Activated B cell treated with CpG ODN at 0.5 μM for 24 hours (primary cell): ENCODE measurements around the gene LARGE1. TPM values are rescaled to one million over a fixed set of nuclear protein-coding genes. Genes with fewer than 3 reads are reported as not detected.

Source experiments
- ATAC-seq: fragments of 200-7000 bp; cut with Tn5 transposase; one replicate; pipeline ENCODE4 v1.10.0; 2021; ENCODE audit warnings: low read depth, mild to moderate bottlenecking, moderate library complexity
- CTCF ChIA-PET: fragments of 350-600 bp; sonication (Branson Sonifier 250); formaldehyde crosslinking; loops from one replicate; lab custom pipeline; 2021; ENCODE audit warnings: antibody characterized with exemption; lab: Charles Lee
- POLR2A ChIA-PET: fragments of 350-600 bp; sonication (Branson Sonifier 250); formaldehyde crosslinking; loops from one replicate; lab custom pipeline; 2021; ENCODE audit warnings: antibody characterized with exemption; lab: Charles Lee
- DNase-seq: peaks from one replicate; pipeline ENCODE4 v3.0.0; 2022
- H3K27ac Mint-ChIP-seq: one replicate; pipeline ENCODE4 v1.8.0; 2020; ENCODE audit warnings: mixed read lengths
- H3K27me3 Mint-ChIP-seq: one replicate; pipeline ENCODE4 v1.8.0; 2021; ENCODE audit warnings: mixed read lengths
- H3K36me3 Mint-ChIP-seq: one replicate; pipeline ENCODE4 v1.8.0; 2021; ENCODE audit warnings: low read depth, mixed read lengths
- H3K4me1 Mint-ChIP-seq: one replicate; pipeline ENCODE4 v1.8.0; 2021; ENCODE audit warnings: mixed read lengths
- H3K4me3 Mint-ChIP-seq: one replicate; pipeline ENCODE4 v1.8.0; 2020; ENCODE audit warnings: mild to moderate bottlenecking, mixed read lengths
- H3K9me3 Mint-ChIP-seq: one replicate; pipeline ENCODE4 v1.8.0; 2020; ENCODE audit warnings: mixed read lengths
- intact Hi-C: fragments of 100-400 bp; cut with micrococcal nuclease; formaldehyde crosslinking; loops from one replicate; pipeline ENCODE4 v1.15.1; 2024
- total RNA-seq: library from RNA; stranded (reverse); gene quantifications from 2 replicates; pipeline ENCODE4 v1.2.3, GENCODE V29; 2022
- TF ChIP-seq, protein P1 (sequence below): fragments of 200-600 bp; IDR thresholded peaks from one replicate; pipeline ENCODE4 v1.8.0; 2022; ENCODE audit warnings: antibody characterized with exemption, mild to moderate bottlenecking

The LARGE1 gene
- total RNA-seq, 1 donor from 2014 or later, result 22.2 TPM

DNA sequence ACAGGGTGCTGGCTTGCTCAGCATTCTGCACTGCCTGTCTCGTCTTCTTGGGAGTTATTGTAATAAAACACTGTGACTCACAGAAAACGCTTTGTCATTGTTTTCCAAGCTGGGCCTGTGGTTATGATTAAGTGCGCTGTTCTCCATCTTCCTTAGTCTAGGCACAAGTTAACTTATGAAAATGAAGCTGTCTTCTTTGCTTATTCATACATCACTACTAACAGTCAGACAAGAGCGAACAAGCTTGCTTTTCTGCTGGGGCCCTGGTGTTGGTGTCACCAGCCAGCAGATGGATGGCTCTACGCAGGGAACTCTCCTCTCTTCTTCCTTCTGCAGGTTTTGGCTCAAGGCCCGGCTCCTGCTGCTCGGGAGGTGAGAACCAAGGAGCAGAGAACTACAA lies 482.0 kb downstream of the LARGE1 start:
- H3K4me3 Mint-ChIP-seq, result no peak overlapping the region
- no peaks in the 10 kb centered on the region for H3K9me3 Mint-ChIP-seq
- ATAC-seq, result no peak
- TF ChIP-seq, protein P1, sequence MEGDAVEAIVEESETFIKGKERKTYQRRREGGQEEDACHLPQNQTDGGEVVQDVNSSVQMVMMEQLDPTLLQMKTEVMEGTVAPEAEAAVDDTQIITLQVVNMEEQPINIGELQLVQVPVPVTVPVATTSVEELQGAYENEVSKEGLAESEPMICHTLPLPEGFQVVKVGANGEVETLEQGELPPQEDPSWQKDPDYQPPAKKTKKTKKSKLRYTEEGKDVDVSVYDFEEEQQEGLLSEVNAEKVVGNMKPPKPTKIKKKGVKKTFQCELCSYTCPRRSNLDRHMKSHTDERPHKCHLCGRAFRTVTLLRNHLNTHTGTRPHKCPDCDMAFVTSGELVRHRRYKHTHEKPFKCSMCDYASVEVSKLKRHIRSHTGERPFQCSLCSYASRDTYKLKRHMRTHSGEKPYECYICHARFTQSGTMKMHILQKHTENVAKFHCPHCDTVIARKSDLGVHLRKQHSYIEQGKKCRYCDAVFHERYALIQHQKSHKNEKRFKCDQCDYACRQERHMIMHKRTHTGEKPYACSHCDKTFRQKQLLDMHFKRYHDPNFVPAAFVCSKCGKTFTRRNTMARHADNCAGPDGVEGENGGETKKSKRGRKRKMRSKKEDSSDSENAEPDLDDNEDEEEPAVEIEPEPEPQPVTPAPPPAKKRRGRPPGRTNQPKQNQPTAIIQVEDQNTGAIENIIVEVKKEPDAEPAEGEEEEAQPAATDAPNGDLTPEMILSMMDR, result no peak
- peaks cover 2% of the 10 kb centered on the region for H3K4me1 Mint-ChIP-seq
- ChIA-PET POLR2A (no interaction called here), CTCF (no interaction called here)
- no peak overlapping the region for H3K27ac Mint-ChIP-seq
- no peaks in the 10 kb centered on the region for H3K27me3 Mint-ChIP-seq
- no peak for DNase-seq
- intact Hi-C loops, result no loop called here
- peaks cover 3% of the 10 kb centered on the region for H3K36me3 Mint-ChIP-seq

DNA sequence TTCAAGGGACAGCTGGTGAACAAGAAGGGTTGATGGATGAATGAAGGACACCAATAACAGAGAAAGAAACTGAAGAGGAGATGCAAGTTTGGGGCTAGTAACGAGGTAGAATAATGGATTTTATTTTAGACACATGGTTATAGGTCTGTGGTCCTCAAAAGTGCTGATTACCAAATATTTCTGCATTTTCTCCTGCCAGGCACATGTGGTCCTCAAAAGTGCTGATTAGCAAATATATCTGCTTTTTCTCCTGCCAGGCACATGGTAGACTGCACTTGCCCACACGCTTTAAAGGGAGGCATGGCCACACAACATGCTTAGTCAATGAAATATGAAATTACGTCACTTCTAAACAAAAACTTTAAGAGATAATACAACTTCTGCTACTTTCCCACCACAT lies 489.0 kb downstream of the LARGE1 start:
- Mint-ChIP-seq H3K36me3 (peaks cover 51% of the 10 kb centered on the region), H3K4me3 (no peak overlapping the region), H3K27me3 (no peaks in the 10 kb centered on the region), H3K27ac (no peak overlapping the region), H3K9me3 (no peaks in the 10 kb centered on the region), H3K4me1 (no peaks in the 10 kb centered on the region)
- intact Hi-C loops, result no loop called here
- ATAC-seq, result no peak
- TF ChIP-seq, protein P1, result no peak
- POLR2A ChIA-PET, result no interaction called here
- CTCF ChIA-PET, result no interaction called here
- no peak for DNase-seq

DNA sequence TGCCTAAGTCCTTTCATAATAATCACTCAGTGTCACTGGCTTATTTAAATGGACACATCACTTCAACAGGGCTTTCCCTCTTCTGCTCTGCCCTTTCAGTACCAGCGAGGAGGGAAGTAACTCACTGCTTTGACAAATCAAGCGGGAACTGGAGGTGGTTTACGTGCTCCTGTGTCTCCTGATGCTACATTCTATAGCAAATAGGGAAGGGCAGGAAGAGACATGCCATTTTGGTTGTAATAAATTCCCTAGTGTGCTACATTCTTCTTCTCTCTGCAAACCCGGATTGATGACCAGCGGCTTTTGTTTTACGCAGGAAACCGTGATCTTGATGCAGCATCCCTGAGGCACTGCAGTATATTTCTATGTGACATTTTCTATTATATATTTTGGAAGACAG lies 491.0 kb downstream of the LARGE1 start:
- H3K4me1 Mint-ChIP-seq, result no peaks in the 10 kb centered on the region
- no peaks in the 10 kb centered on the region for H3K9me3 Mint-ChIP-seq
- DNase-seq (no peak), ATAC-seq (no peak)
- TF ChIP-seq, protein P1, result no peak
- POLR2A ChIA-PET, result no interaction called here
- H3K36me3 Mint-ChIP-seq, result peaks cover 51% of the 10 kb centered on the region
- no peak overlapping the region for H3K4me3 Mint-ChIP-seq
- CTCF ChIA-PET, result no interaction called here
- intact Hi-C loops, result no loop called here
- no peaks in the 10 kb centered on the region for H3K27me3 Mint-ChIP-seq
- H3K27ac Mint-ChIP-seq, result no peak overlapping the region

DNA sequence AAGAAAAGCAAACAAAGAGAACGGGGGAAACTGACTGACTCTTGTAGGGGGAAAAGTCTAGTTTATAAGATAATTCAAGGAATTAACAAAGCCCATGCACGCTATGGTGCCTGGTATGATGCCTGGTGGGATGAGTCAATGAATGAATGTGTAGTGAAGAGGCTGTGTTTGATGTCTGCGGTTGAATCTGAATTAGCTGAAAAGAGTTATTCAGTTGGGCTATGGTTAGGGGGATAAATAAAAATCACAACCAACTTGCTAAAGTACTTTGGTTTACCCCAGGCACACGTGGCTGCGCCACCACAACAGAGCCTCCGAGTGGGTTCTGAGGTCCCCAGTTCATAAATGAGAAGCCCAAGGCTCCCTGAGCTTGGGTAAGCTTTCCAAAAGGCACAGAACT lies 492.8 kb downstream of the LARGE1 start:
- POLR2A ChIA-PET, result no interaction called here
- H3K27me3 Mint-ChIP-seq, result no peaks in the 10 kb centered on the region
- no peaks in the 10 kb centered on the region for H3K9me3 Mint-ChIP-seq
- intact Hi-C loops, result no loop called here
- H3K27ac Mint-ChIP-seq, result no peak overlapping the region
- ATAC-seq, result no peak
- H3K36me3 Mint-ChIP-seq, result peaks cover 46% of the 10 kb centered on the region
- no peak for DNase-seq
- TF ChIP-seq, protein P1, result no peak
- H3K4me3 Mint-ChIP-seq, result no peak overlapping the region
- H3K4me1 Mint-ChIP-seq, result peaks cover 5% of the 10 kb centered on the region
- CTCF ChIA-PET, result no interaction called here

DNA sequence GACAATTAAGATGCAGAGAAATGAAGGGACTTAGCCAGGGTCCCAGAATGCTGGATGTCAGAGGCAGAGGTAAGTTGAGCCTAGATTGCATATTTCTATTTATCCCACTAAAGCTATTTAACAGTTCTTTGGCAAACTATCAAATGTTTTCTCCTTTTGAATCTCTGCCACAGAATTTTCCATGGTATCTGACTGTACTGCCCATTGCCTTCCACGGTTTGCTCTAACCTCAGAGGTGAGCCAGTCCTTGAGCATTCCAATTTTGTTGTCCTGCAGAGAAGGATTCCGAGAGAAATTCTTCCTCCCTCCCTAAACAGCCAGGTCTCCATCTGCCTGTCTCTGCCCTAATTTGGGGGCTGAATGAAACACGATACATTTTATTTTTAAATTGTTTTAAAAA lies 493.8 kb downstream of the LARGE1 start:
- TF ChIP-seq, protein P1, result no peak
- no peak for ATAC-seq
- Mint-ChIP-seq H3K36me3 (peaks cover 47% of the 10 kb centered on the region), H3K27me3 (no peaks in the 10 kb centered on the region), H3K4me3 (no peak overlapping the region), H3K27ac (no peak overlapping the region), H3K4me1 (peaks cover 5% of the 10 kb centered on the region), H3K9me3 (no peaks in the 10 kb centered on the region)
- intact Hi-C loops, result no loop called here
- DNase-seq, result no peak
- CTCF ChIA-PET, result no interaction called here
- POLR2A ChIA-PET, result no interaction called here
